Activated gamma-delta T cell (primary cell): Measurements from ENCODE around the gene SLCO2A1.

Experiments
- DNase-seq: peaks from one replicate; lab custom pipeline; 2025; lab: John Stamatoyannopoulos, UW

The SLCO2A1 gene

GRCh38 chr3:133884054-133884886 lies 145.5 kb downstream of the SLCO2A1 start:
- no peak for DNase-seq

GRCh38 chr3:133883641-133884040 lies 146.1 kb downstream of the SLCO2A1 start:
- no peak for DNase-seq

GRCh38 chr3:133882986-133883586 lies 146.6 kb downstream of the SLCO2A1 start:
- no peak for DNase-seq

- no peak for DNase-seq
Measured at GRCh38 chr3:133881939-133882825, 147.5 kb downstream of the SLCO2A1 start.

GRCh38 chr3:133881492-133881891 lies 148.2 kb downstream of the SLCO2A1 start:
- no peak for DNase-seq

- no peak for DNase-seq
Measured at GRCh38 chr3:133880886-133881455, 148.8 kb downstream of the SLCO2A1 start.

GRCh38 chr3:133880287-133880686 lies 149.4 kb downstream of the SLCO2A1 start:
- no peak for DNase-seq

- no peak for DNase-seq
Measured at GRCh38 chr3:133878518-133878917, 151.2 kb downstream of the SLCO2A1 start.
